Fibroblast of the conjunctiva (primary cell): Measurements from ENCODE around the gene PEX26.
"Not testable (repeated sequence)": the region's sequence is repeated elsewhere in the genome, so short reads cannot be mapped to it uniquely, and the experiment has no call there.

Experiments used
- DNase-seq: peaks from one replicate; pipeline ENCODE4 v3.0.0-alpha.2; 2010; ENCODE audit warnings: low read depth

PEX26 gene

DNA sequence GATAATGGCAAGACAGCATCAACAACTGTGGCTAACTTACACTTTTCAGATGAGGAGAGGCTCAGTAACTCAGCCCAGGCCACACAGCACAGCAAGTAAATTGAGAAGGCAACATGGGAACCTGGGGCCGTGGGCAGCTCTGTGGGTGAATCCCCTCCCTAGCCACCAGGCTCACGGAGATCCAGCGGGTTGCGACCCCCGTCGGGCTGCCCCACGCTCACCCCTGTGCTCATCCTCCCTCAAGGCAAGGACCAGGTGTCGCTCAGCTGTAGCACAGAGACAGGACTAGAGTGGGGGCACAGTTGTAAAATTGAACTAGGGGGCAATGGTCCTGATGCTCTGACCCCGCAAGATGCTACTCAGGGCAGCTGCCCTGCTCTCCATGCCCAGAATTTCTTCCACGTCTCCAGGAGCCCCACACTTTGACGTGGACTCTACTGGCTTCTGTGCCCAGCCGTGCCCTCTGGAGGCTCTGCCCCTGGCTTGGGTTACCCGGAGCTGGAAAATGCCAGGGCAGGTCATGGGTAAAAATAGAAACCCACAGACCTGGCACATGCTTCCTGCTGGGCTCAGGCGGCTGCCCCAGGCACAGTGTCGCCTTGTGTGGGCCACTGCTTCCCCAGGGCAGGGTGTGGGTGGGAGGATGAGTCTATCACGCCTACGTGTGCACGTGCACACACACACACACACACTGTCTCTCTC lies 41.8 kb downstream of the PEX26 start:
- no peak for DNase-seq

DNA sequence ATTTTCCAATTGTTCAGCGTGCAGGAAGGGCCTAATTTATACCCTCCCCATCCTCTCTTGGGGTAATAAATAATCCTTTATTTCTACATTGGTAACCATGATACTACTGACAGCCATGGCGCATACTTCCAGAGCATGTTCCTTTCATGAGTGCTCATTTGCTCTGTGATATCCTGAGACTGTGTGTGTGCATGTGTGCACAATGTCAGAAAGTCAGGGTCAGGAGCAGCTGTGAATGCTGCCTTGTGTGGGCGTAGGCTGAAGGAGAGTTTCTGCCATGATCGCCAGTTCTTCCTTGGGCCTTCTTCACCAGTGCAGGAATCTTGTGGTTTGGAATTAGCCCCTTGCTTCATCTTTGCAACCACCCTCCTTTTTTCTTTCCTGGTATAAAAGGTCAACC lies 43.1 kb downstream of the PEX26 start:
- no peak for DNase-seq

DNA sequence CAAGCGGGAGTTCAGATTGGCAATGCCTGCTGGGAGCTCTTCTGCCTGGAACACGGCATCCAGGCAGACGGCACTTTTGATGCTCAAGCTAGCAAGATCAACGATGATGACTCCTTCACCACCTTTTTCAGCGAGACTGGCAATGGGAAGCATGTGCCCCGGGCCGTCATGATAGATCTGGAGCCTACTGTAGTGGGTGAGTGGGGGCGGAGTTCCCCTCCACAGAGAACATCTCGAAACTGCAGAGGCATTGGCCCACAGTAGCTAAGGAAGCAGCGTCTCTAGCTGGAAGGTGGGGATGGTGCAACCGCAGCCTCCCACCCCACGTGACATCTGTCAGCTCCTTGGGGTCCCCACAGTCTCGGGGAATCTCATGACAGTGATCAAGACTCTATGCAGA lies 43.7 kb downstream of the PEX26 start:
- DNase-seq, result no peak

DNA sequence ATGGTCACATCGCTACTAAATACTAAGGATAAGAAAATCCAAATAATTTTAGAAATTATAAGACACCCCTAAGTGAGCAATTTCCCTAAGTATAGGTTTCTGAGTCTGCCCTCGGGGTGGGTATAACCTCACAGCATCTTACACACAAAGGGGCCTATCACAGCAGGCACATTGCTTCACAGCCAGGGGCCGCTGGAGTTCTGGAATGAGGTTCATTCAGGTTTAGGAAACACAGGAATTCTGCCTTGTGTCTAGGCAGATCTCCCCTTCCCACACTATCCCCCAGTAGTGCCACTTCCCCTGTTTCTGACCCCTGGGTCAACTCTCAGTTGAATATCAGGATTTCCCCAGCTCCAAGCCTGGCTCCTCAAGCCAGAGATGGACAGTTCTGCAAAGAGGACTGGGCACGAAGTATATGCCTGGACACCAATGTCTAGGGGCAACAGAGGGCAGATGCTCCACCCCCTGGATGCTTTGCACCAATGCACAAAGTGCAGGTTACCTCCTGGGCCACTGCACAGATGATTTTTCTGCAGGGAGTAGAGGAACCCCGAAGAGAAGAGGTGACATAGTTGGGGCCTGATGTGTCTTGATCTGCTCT lies 44.3 kb downstream of the PEX26 start:
- DNase-seq, result no peak

DNA sequence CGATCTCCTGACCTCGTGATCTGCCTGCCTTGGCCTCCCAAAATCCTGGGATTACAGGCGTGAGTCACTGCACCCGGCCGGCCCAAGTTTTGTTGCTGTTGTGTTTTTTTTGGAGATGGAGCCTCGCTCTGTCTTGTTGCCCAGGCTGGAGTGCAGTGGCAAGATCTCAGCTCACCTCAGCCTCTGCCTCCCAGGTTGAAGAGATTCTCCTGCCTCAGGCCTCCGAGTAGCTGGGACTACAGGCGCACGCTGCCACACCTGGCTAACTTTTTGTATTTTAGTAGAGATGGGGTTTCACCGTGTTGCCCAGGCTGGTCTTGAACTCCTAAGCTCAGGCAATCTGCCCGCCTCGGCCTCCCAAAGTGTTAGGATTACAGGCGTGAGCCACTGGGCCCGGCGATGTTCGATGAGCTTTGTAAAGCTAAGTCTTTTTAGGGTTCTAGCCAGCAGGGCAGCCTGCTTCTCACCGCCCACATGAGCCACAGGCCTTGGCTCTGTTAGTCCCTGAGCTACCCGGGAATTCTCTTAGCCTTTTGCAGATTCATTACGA lies 45.8 kb downstream of the PEX26 start:
- DNase-seq, result not testable (repeated sequence)

DNA sequence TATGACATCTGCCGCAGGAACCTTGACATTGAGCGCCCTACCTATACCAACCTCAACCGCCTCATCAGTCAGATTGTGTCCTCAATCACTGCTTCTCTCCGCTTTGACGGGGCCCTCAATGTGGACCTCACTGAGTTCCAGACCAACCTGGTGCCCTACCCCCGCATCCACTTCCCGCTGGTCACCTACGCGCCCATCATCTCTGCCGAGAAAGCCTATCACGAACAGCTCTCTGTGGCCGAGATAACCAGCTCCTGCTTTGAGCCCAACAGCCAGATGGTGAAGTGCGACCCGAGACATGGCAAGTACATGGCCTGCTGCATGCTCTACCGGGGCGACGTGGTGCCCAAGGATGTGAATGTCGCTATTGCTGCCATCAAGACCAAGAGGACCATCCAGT lies 48.8 kb downstream of the PEX26 start:
- DNase-seq, result no peak

DNA sequence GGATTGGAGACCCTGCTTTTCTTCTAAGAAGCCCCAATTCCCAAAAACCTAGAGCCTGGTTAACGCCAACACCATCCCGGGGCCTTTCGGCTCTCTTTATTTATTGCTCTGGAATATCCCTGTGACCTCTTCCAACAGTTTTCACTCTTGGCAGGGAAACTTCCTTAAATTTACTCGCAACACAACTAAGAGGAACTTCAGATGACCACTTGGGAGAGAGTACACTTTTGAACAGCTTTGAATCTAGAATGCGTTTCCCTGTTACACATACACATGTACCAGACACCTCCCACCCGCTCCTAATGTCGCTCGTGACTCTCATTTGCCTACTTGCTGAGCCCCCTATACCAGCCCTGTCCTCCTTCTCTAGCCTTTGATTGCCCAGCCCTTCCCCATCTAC lies 52.2 kb downstream of the PEX26 start:
- DNase-seq, result no peak

DNA sequence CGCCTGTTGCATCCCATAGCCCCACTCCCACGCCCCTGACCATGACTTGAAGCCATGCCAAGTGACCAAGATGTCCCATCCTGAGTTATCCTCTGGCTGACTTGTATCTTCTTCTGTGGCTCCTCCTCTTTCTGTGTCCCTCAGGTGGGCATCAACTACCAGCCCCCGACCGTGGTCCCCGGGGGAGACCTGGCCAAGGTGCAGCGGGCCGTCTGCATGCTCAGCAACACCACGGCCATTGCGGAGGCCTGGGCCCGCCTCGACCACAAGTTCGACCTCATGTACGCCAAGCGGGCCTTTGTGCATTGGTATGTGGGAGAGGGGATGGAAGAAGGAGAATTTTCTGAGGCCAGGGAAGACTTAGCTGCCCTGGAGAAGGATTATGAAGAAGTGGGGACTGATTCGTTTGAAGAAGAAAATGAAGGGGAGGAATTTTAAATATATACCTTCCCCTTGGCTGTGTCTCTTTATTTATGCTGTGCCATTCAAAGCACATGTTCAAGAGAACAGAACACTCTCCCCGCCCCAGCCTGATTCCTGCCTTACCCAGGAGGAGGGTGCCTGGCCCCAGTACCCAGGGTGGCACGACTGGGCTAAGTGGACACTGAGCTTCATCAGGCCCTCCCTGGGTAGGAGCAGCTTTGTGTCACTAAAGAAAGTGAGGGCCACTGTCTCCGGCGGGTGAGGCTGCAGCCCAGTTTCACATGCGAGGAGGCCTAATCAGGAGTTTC lies 53.1 kb downstream of the PEX26 start:
- no peak for DNase-seq

DNA sequence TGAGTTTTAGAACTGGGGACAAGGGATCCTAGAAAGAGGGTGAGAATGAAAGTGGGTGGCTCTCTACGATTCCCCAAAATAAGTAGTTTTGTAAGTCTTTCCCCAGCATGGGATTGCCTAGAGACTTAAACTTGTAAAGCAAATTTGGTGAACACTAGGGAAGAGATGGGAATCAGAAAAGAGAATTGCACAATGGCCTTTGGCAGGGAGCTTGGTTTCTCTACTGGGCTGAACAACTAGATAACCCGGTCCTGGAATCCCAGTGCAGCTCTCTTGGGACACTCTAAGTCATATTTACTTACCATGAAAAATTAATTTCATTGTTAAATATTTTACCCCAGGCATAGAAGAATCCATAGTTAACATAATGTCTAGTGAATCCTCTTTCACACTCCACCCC lies 55.7 kb downstream of the PEX26 start:
- DNase-seq, result no peak

DNA sequence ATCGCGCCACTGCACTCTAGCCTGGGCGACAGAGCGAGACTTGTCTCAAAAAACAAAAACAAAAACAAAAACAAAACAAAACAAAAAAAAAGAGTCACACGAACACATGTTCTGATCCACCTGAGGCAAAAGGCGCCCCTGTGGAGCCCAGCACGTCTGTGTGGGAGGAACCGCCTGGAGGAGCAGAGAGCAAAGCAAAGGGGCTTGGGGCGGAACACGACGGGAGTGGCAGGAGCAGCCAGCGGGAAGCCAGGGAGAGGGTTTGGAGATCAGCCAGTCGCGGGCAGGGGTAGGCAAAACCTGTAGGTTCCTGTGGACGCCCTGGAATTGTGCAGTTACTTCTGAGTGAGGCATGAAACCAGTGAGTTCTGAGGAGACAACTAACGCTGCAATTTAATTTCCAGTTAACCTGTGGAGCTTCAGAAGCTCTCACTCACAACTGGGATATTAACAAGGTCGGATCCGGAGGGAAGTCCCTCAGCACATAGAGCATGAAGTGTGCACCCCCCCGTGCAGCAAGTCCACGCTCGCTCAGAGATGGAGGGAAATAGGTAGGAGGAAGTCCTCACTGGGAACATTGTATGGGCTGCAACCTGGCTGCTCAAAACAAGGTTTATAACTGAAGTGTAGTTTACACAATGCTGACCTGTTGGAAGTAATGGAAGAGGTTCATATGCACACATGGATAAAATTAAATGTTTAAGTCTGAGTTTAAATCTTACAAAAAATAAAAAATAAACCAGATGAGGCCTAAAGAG lies 59.0 kb downstream of the PEX26 start:
- DNase-seq, result no peak

DNA sequence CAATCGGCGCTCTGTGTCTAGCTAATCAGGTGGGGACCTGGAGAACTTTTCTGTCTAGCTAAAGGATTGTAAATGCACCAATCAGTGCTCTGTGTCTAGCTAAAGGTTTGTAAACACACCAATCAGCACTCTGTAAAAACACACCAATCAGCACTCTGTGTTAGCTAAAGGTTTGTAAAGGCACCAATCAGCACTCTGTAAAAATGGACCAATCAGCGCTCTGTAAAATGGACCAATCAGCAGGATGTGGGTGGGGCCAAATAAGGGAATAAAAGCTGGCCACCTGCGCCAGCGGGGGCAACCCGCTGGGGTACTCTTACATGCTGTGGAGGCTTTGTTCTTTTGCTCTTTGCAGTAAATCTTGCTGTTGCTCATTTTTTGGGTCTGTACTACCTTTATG lies 63.2 kb downstream of the PEX26 start:
- DNase-seq, result not testable (repeated sequence)

DNA sequence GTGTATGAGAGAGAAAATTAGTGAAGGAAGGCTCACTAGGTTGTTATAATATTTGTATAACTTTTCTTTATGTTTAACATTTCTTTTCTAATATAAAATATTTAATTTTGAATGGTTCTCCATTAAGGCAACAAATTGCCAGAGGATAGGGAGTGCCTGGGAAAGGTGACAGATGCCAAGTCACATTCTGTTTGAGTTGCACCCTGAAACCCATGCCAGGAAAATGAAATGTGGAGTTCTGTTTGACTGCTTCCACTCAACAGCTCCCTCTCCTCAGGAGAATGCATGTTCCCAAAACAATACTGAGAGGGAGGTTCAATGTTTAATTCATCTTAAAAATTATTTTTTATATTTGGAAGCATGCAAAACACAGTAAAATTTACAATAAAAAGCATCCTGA lies 66.3 kb downstream of the PEX26 start:
- DNase-seq, result no peak

DNA sequence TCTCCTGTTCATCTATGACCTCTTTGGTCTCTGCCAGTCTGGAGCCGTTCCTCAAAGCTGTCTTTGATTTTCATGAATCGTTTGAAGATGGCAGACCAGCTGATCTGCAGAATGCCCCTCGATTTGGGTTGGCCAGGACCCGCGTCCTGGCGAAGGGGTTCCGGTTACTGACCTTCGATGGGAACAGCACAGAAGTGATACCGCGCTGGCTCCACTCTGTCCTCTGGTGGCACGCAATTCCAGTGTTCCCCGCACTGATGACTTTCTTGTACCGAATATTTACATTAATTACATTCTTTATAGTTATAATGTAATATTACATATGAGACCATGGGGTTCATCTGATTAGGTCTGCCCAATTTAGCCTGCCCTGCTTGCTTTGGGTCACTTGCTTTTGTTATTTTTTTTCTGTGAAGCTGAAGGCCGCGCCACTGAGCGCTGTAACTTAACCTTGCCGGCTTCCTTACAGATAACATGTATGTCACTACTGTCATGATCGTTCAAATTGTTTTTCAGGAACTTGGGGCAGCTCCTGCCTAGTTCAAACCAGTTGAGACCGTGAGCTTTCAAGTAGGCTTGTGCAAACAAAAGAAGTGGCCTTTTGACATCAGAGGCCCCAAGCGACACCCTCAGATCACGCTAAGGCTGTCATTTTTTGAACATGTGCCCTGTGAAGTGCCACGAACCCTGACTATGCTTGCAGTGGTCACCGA lies 68.0 kb downstream of the PEX26 start:
- no peak for DNase-seq

DNA sequence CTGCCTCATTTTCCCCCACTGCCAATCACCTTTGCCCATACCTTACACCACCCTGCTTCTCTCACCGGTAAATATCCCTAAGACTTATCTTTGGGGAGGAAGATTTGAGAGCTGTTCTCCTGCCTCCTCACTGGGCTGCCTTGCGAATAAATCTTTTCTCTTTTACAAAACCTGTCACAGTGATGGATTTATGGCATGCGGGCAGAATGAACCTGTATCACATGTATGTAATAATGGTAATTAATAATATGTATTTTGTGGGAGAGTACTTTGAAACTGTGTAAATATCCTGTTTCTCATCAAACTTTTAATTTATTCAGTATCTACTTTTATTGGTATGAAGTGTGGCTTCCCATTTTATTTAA lies 68.6 kb downstream of the PEX26 start:
- no peak for DNase-seq

DNA sequence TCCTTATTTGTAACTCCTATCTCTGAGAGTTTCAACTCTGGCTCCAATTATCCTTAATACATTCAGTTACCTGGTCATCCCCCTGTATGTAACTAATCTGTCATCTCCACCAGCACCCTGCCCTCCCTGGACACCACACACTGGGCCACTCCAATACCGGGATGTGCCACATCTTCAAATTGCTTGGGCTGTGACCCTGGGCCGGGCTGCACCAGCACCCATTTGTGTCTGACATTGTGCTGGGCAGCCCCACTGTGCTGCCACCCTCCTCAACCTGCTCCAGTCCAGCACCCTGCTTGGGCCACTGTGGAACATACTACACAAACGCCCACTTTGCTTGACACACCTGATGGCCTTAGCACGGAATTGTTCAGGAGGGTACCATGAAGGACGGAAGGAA lies 70.0 kb downstream of the PEX26 start:
- DNase-seq, result no peak

DNA sequence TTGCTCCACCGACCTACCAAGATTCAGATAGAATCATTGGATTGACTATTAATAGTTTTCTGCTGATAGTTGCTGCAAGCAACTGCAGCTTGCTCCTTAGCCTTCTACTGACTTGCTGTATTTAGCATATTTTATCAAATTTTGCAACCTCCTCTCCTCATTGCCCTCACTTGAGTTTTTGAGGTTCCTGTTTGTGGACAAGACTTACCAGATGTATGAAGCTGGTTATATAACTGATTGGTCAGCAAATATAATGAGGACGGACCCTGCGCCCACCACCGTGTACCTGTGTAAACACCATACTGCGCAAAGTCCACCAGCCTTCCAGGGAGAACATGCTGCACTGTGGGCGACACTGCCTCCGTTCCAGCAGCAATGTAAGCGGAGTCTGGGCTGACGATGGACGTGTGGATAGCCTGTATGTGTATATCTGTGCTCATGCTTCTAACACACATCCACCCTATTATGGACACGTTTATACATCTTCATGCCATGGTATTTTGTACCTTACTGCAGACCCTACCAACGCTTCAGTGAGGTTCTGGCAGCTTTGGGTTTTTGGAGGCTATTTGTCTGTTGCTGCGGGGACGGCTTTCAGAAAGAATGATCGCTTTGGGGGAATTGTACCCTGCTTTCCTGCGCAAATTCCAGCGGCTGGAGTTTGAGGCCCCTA lies 70.6 kb downstream of the PEX26 start:
- no peak for DNase-seq

DNA sequence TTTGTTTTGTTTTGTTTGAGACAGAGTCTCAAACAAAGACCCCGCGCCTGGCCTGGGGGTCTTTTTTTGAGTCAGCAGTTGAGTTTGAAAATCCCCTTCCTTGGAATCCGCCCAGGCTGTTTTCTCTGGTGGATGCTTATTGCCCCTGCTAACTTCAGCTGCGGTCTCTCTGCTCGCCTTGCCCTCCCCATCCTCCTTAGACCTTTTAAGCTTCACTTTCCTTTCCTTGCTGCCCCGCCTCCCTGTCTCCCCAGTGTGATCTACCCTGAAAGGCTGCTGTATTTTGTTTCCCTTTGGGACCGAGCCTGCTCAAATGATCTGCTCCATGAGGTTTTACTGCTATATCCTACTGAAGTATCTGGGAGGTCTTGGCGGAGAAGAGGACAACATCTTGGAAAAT lies 74.7 kb downstream of the PEX26 start:
- no peak for DNase-seq

DNA sequence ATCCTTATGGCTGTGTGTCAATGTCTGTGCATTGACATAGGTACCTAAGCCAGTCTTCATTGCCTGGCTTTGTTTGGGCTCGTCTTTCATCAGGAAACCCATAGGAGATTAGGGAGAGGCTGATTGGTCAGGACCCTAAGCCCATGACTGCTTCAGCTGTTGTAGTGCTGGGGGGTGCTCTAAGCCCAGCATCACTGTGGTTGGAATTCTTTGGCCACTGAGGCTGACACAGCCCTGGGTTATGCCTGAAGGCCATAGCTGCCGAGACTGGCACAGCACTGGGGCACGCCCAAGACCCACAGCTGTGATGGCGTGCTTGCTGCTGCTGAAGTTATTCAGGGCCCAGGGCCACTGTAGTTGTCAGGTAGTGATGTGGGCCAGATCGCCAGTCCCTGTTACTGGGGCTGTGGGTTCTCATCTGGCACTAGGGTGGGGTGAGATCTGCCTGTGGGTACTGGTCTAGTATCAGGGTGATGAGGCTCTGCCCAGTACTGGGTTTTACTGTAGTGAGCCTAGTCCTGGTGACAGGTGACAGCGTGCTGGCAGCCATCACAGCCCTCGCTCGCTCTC lies 77.1 kb downstream of the PEX26 start:
- DNase-seq, result no peak
